NOMO-1 treated with DMSO at 0.1 percent for 48 hours (cell line): ENCODE measurements around the gene TOMM5.

ENCODE experiments used
- DNase-seq: peaks from one replicate; lab custom pipeline; 2025; ENCODE audit not compliant: unreplicated experiment; lab: John Stamatoyannopoulos, UW

The TOMM5 gene

DNA sequence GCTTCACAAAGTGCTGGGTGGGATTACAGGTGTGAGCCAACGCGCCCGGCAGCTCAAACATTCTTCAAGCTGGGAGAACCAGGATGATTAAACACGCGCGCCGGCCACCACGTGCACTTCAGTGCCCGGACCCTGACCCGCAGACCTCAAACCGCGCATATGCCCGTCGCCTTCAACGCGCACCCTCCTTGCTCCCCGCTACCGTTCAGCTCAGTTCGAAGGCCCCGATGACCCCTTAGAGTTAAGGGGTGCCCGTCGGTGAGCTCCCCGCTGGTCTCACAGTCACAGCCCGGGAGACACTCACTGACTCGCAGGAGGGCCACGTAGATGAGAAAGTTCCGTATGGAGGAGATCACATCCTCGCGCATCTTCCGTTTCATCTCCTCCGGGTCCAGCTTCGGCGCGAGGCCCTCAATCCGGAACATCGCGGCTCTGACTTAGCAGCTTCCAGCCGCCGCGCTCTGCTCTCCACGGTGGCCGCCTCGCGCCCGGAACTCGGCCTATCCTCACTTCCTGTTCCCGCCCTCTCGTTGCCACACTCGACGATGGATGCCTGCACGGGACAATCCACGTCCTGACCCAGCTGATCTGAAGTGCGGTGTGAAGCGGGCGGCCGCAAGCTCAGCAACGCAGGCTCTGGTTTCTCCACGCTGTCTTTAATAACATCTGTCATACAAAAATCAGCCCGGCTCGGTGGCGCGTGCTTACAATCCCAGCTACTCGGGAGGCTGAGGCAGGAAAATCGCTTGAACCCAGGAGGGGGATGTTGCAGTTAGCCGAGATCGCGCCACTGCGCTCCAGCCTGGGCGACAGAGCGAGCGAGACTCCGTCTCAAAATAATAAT, at the start of gene TOMM5:
Gene TOMM5 (minus strand): TSS at position 490 of the 844 bp plus-strand sequence. CDS start 65 bp downstream, at position 425.
- DNase-seq: peak; percentile 77

DNA sequence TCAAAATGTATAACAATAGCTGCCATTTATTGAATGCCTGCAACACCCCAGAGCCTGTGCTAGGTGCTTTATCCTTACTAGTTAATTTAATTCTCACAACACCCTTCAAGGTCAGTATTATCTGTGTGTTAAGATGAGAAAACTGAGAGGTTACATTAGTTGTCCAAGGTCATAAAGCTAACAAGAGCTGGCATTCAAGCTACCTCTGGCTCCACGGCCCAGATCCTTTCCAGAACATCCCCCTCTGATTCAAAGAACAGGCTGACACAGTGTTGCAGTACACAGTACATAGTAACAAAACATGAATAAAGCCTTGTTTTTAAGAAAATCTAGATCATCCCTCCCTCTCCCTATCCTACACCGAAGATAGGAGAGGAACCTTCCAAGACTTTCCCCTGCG, 48.9 kb upstream of the TOMM5 start:
- DNase-seq: no peak

- DNase-seq: no peak
These were observed 47.8 kb upstream of the TOMM5 start for GRCh38 chr9:37640246-37640645.

DNA sequence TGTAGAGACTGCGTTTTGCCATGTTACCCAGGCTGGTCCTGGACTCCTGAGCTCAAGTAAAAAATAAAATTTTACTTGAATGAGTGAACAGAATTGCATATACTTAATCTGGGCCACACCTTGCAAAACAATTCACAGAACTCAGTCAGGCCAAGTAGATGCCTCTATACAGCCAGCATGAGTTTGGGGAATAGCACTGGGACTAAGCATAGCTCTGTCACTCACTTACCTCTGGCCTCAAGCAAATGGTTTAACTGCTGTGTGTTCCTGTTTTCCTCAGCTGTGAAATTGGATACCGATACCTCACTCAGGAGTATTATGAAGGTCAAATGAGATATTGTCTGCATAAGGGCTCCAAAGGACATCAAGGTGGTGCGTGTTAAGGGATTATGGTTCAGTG, 47.4 kb upstream of the TOMM5 start:
- no peak for DNase-seq

GRCh38 chr9:37639109-37639762, 46.8 kb upstream of the TOMM5 start:
- DNase-seq: no peak

- DNase-seq: no peak
These were observed 44.4 kb upstream of the TOMM5 start for GRCh38 chr9:37636511-37637448.

DNA sequence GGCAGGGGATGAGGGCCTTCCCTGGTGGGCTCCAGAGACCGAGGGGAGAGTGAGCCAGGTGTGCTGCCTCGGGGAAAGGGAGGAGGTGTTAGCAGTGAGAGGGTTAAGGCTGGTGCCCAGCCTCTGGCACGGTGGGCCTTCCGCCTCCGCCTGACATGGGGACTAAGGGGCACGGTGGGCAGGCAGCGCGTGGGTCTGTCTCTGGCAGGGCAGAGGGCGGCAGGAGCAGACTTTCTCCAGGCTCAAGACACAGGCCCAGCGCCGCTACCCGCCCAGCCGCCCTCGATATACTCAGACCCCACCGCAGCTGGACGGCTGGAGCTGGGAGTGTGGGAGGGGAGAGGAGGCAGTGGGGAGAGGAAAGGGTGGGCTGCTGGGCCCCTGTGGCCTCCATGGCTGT, 43.4 kb upstream of the TOMM5 start:
- DNase-seq: no peak

- DNase-seq: no peak
These were observed 40.1 kb upstream of the TOMM5 start for GRCh38 chr9:37632479-37632878.

- no peak for DNase-seq
These were observed 34.4 kb upstream of the TOMM5 start for GRCh38 chr9:37626708-37627292.

- no peak for DNase-seq
These were observed 33.4 kb upstream of the TOMM5 start for GRCh38 chr9:37625758-37626147.

- DNase-seq: no peak
These were observed 32.8 kb upstream of the TOMM5 start for GRCh38 chr9:37625036-37625757.

GRCh38 chr9:37624073-37624472, 31.7 kb upstream of the TOMM5 start:
- DNase-seq: no peak

GRCh38 chr9:37623267-37623666, 30.9 kb upstream of the TOMM5 start:
- DNase-seq: no peak

DNA sequence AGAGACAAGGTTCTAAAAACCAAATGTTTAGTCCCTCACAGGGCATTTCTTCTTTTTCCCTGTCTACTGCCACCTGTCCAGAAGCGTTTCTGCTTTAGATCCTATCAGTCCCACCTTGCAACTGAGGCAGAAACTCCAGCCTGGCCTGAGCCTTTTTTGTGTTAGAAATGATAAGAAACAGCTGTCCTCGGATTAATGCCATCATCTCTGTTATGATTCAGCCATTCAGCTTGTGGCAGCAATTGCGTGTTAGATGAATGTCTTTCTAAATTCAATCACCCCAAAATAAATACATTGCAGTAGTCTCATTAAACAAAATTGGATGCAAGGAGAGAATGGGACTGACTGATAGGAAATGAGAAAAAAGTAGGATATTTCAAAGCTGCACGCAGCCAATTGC, 30.1 kb upstream of the TOMM5 start:
- DNase-seq: no peak

DNA sequence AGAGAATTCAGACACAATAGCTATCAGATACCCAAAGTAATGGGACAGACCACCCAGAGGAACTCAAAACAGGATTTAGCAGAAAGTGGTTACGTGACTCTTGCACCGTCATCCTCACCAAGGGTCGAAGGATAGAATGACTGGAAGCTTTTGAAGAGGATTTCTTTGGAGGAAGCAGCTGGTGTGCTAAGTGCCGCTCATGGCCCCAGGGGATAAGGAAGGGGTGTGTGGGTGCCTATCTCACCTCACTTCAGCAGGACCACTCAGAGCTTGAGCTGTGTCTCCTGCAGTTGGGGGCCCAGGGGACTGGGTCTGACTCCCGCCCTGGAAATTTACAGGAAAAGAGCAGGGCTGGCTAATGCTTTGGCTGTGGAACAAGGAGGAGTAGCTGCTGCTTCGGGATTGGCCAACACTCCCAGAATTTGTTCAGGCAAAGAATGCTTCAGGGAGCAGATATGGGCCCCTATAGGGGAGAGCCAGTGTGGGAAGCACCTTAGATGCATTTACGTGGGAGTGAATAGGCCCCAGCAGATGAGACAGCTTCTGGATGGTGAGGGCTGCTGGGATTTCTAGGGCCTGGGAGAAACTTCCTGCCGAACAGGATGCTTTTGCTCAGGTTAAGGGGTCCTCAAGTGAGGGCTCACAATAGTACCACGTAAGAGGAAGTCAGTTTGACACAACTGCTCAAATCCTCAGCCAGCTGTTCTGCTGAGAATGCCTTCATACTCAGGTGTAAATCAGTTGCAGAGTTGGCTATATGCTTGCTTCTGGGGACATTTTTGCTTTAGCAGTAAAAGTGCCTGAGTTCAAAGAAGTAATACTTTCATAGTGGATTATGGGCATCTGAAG, 29.1 kb upstream of the TOMM5 start:
- no peak for DNase-seq

GRCh38 chr9:37620396-37620795, 28.0 kb upstream of the TOMM5 start:
- DNase-seq: no peak

- DNase-seq: no peak
These were observed 27.4 kb upstream of the TOMM5 start for GRCh38 chr9:37619806-37620205.

DNA sequence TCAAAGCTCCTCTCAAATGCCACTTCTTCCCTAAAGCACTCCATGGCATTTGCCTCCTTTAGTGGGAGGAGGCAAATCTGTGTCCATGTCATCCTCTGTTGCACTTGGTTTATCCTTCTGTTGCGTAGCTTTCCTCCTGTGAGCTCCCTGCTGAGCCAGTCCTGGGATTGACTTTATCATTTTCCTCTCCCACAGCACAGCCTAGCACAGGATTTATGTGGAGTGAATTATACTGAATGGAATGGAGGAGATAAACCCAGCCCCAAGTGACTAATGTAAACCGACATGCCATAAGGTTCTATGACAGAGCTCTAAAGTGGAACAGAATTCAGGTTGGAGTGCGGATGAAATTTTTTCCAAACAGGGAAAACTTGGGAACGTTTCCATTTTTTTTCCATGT, 26.4 kb upstream of the TOMM5 start:
- no peak for DNase-seq

DNA sequence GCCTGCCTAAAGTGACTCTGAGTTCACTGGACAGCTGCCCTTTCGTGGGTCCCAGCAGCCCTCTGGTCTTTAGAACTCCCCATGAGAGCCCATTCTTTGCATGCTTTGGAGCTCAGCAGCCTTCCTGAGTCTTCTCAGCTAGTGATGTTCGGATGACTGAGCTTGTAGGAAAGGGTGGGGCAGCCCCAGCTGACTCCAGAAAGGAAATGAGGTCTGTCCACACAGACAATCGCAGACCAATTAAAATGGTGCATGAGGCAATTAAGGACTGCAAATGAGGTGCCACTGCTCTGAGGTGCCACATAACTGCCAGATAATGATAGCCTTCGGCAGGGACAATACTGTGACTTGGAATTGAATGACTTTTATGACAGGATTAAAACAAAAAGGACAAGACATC, 25.4 kb upstream of the TOMM5 start:
- DNase-seq: no peak

DNA sequence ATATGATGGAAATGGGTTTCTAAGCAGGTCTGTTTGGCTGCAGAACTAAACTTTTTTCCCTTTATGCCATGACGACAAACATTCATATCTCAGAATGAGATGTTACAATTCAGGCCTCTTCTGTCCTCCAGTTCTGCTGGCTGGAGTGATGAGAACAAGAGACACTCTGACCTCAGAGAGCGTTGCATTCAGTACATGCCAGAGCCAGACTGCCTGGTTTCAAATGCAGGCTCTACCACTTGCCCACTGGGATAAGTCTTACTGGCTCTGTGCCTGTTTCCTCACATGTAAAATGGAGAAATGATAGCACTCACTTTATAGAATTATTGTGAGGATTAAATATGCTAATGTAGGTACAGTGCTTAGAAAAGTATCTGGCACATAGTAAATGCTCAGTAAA, 24.8 kb upstream of the TOMM5 start:
- no peak for DNase-seq
